Renal cortical epithelial cell (primary cell): Measurements from ENCODE around the gene MEP1B. TPM values are rescaled to one million over a fixed set of nuclear protein-coding genes. Genes with fewer than 3 reads are reported as not detected.
"Not testable (repeated sequence)": the region's sequence is repeated elsewhere in the genome, so short reads cannot be mapped to it uniquely, and the experiment has no call there.

Experiments
- DNase-seq: peaks from one replicate; pipeline ENCODE4 v3.0.0-alpha.2; 2011; ENCODE audit warnings: low read depth
- total RNA-seq: library from RNA; depleted of rRNA; stranded (reverse); fragments of >200 nt; gene quantifications from 2 replicates; pipeline ENCODE4 v1.2.3, GENCODE V29; 2014

MEP1B gene
- total RNA-seq, 1 donor from 2014 or later: not detected

- DNase-seq: no peak
Observed at GRCh38 chr18:32209685-32210445, 20.0 kb downstream of the MEP1B start.

GRCh38 chr18:32213693-32214092 is 23.9 kb downstream of the MEP1B start:
- DNase-seq: peak; percentile 19

- DNase-seq: no peak
Observed at GRCh38 chr18:32216390-32216789, 26.6 kb downstream of the MEP1B start.

- DNase-seq: no peak
Observed at GRCh38 chr18:32219431-32220018, 29.7 kb downstream of the MEP1B start.

GRCh38 chr18:32233348-32233747 is 43.5 kb downstream of the MEP1B start:
- not testable (repeated sequence) for DNase-seq

GRCh38 chr18:32237049-32237448 is 47.2 kb downstream of the MEP1B start:
- peak; percentile 85 for DNase-seq

- no peak for DNase-seq
Observed at GRCh38 chr18:32238635-32239268, 48.9 kb downstream of the MEP1B start.

- DNase-seq: no peak
Observed at GRCh38 chr18:32242395-32242794, 52.6 kb downstream of the MEP1B start.

- DNase-seq: no peak
Observed at GRCh38 chr18:32243358-32243757, 53.5 kb downstream of the MEP1B start.

- DNase-seq: no peak
Observed at GRCh38 chr18:32244881-32245280, 55.0 kb downstream of the MEP1B start.

GRCh38 chr18:32249147-32249929 is 59.5 kb downstream of the MEP1B start:
- no peak for DNase-seq

GRCh38 chr18:32251466-32251865 is 61.6 kb downstream of the MEP1B start:
- DNase-seq: no peak

- no peak for DNase-seq
Observed at GRCh38 chr18:32252141-32252860, 62.5 kb downstream of the MEP1B start.

GRCh38 chr18:32255570-32255969 is 65.7 kb downstream of the MEP1B start:
- DNase-seq: no peak

GRCh38 chr18:32257084-32257785 is 67.4 kb downstream of the MEP1B start:
- DNase-seq: peak; percentile 47

GRCh38 chr18:32258148-32258547 is 68.3 kb downstream of the MEP1B start:
- no peak for DNase-seq

- DNase-seq: no peak
Observed at GRCh38 chr18:32258558-32259204, 68.8 kb downstream of the MEP1B start.

- no peak for DNase-seq
Observed at GRCh38 chr18:32259553-32259952, 69.7 kb downstream of the MEP1B start.

GRCh38 chr18:32261003-32261402 is 71.2 kb downstream of the MEP1B start:
- DNase-seq: no peak

GRCh38 chr18:32262092-32262491 is 72.3 kb downstream of the MEP1B start:
- DNase-seq: no peak
